ENCODE data around the gene SCAND1.
"Not testable (repeated sequence)": the region's sequence is repeated elsewhere in the genome, so short reads cannot be mapped to it uniquely, and the experiment has no call there.

Gene SCAND1

DNA sequence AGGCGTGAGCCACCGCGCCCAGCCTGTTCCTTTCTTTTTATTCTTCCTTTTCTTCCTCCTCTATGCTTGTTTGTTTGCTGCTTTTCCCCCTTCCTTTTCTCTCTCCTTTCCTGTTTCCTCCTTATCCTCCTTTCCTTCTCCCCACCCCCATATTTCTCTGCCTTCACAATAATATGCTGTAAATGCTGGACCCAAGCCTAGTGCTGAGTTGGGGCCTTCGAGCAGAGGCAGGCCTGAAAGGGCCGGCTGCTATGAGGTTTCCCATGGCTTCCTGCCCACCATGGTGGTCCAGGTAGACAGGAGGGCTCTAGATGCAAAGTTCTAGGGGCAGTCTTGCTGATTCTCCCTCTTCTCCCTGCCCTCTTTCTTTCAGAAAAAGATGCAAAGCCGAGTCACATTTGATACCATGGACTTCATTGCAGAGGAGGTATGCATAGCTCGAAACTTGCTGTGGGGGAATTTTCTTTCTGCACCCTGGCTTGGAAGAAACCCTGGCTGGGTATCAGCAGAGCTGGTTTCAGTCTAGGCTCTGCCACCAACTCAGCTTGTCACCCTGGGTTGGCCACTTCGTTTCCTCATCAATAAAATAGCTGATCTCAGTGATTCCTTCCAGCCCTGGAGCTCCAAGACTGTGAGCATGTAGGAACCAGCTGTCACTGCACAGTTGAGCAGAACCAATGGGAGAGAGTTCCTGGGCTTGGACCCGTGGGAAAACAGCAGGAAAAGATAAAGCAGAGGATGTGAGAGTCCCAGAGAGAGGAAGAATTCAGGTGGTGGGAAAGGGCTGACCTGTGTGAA lies 21.5 kb upstream of the SCAND1 start:
- Histone ChIP-seq H3K27me3 (ENCODE audit: insufficient read depth, insufficient read length) (no peaks in the 10 kb centered on the region), H3K9ac (ENCODE audit: insufficient read length, low read depth) (no peak overlapping the region), H3K4me1 (ENCODE audit: insufficient read depth, insufficient read length) (peaks cover 5% of the 10 kb centered on the region), H3K4me3 (ENCODE audit: insufficient read length, low read depth) (no peak overlapping the region), H3K9me3 (ENCODE audit: insufficient read depth, low read length) (peaks cover 8% of the 10 kb centered on the region), H3K36me3 (ENCODE audit: insufficient read depth, insufficient read length, low read length) (no peaks in the 10 kb centered on the region)
- TF ChIP-seq SUZ12 (IDR thresholded peaks at IDR 0.05; ENCODE audit: extremely low read depth, insufficient read depth, insufficient read length) (no peak), YY1 (IDR thresholded peaks at IDR 0.05; ENCODE audit: insufficient read depth, insufficient read length) (no peak), ZNF274 (IDR thresholded peaks at IDR 0.05; ENCODE audit: low read depth, low read length) (no peak)
- no peak for DNase-seq (ENCODE audit: low read depth, low spot score)

GRCh38 chr20:35974256-35974655 lies 20.0 kb upstream of the SCAND1 start:
- Histone ChIP-seq H3K36me3 (ENCODE audit: insufficient read depth, insufficient read length, low read length) (no peaks in the 10 kb centered on the region), H3K4me3 (ENCODE audit: insufficient read length, low read depth) (no peak overlapping the region), H3K9ac (ENCODE audit: insufficient read length, low read depth) (no peak overlapping the region), H3K4me1 (ENCODE audit: insufficient read depth, insufficient read length) (peaks cover 5% of the 10 kb centered on the region), H3K27me3 (ENCODE audit: insufficient read depth, insufficient read length) (no peaks in the 10 kb centered on the region), H3K9me3 (ENCODE audit: insufficient read depth, low read length) (peaks cover 8% of the 10 kb centered on the region)
- DNase-seq (ENCODE audit: low read depth, low spot score): no peak
- no peak for TF ChIP-seq ZNF274 (IDR thresholded peaks at IDR 0.05; ENCODE audit: low read depth, low read length)
- TF ChIP-seq YY1 (IDR thresholded peaks at IDR 0.05; ENCODE audit: insufficient read depth, insufficient read length): no peak
- no peak for TF ChIP-seq SUZ12 (IDR thresholded peaks at IDR 0.05; ENCODE audit: extremely low read depth, insufficient read depth, insufficient read length)

DNA sequence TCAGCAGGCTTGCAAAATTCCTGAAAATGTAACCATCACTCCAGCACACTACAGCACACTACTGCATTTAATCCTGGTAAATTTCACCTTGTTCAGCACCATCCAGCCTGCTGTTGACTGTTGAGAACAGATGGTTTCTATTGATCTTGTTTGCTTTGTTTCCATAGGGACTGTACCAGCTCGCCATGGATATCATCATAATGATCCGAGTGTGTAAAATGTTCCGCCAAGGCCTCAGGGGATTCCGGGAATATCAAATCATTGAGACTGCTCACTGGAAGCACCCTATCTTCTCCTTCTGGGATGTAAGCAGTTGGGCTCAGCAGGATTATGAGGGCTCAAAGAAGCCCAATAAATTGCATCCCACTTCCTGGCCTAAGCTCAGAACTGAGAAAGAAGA lies 18.2 kb upstream of the SCAND1 start:
- peaks cover 13% of the 10 kb centered on the region for H3K4me1 ChIP-seq (ENCODE audit: insufficient read depth, insufficient read length)
- no peaks in the 10 kb centered on the region for H3K36me3 ChIP-seq (ENCODE audit: insufficient read depth, insufficient read length, low read length)
- DNase-seq (ENCODE audit: low read depth, low spot score): no peak
- H3K9ac ChIP-seq (ENCODE audit: insufficient read length, low read depth): no peak overlapping the region
- TF ChIP-seq SUZ12 (IDR thresholded peaks at IDR 0.05; ENCODE audit: extremely low read depth, insufficient read depth, insufficient read length): no peak
- TF ChIP-seq YY1 (IDR thresholded peaks at IDR 0.05; ENCODE audit: insufficient read depth, insufficient read length): no peak
- TF ChIP-seq ZNF274 (IDR thresholded peaks at IDR 0.05; ENCODE audit: low read depth, low read length): no peak
- H3K9me3 ChIP-seq (ENCODE audit: insufficient read depth, low read length): peaks cover 8% of the 10 kb centered on the region
- no peaks in the 10 kb centered on the region for H3K27me3 ChIP-seq (ENCODE audit: insufficient read depth, insufficient read length)
- no peak overlapping the region for H3K4me3 ChIP-seq (ENCODE audit: insufficient read length, low read depth)

- Histone ChIP-seq H3K27me3 (ENCODE audit: insufficient read depth, insufficient read length) (no peaks in the 10 kb centered on the region), H3K36me3 (ENCODE audit: insufficient read depth, insufficient read length, low read length) (no peaks in the 10 kb centered on the region), H3K4me1 (ENCODE audit: insufficient read depth, insufficient read length) (peaks cover 13% of the 10 kb centered on the region), H3K4me3 (ENCODE audit: insufficient read length, low read depth) (no peak overlapping the region), H3K9ac (ENCODE audit: insufficient read length, low read depth) (no peak overlapping the region), H3K9me3 (ENCODE audit: insufficient read depth, low read length) (peaks cover 8% of the 10 kb centered on the region)
- no peak for DNase-seq (ENCODE audit: low read depth, low spot score)
- no peak for TF ChIP-seq YY1 (IDR thresholded peaks at IDR 0.05; ENCODE audit: insufficient read depth, insufficient read length)
- no peak for TF ChIP-seq SUZ12 (IDR thresholded peaks at IDR 0.05; ENCODE audit: extremely low read depth, insufficient read depth, insufficient read length)
- TF ChIP-seq ZNF274 (IDR thresholded peaks at IDR 0.05; ENCODE audit: low read depth, low read length): no peak
These were observed 17.7 kb upstream of the SCAND1 start for GRCh38 chr20:35971981-35972380.

DNA sequence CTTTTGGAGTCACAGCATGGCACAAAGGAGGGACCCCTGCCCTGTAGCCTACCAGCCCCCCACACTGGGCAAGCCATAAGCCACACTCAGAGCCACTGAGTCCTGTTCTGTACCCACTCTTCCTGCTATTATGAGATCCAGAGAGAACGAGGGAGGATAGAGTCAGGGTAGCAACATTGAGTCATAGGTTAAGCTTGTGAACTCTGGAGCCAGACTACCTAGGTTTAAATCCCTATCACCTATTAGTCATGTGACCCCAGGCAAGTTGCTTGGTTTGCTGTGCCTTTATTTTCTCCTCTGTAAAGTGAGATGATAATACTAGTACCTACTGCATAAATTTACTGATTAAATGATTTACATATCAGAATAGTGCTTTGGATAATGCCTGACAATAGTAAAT lies 14.6 kb upstream of the SCAND1 start:
- Histone ChIP-seq H3K9ac (ENCODE audit: insufficient read length, low read depth) (no peak overlapping the region), H3K27me3 (ENCODE audit: insufficient read depth, insufficient read length) (no peaks in the 10 kb centered on the region), H3K4me3 (ENCODE audit: insufficient read length, low read depth) (no peak overlapping the region), H3K36me3 (ENCODE audit: insufficient read depth, insufficient read length, low read length) (no peaks in the 10 kb centered on the region), H3K4me1 (ENCODE audit: insufficient read depth, insufficient read length) (peaks cover 8% of the 10 kb centered on the region), H3K9me3 (ENCODE audit: insufficient read depth, low read length) (peaks cover 8% of the 10 kb centered on the region)
- no peak for DNase-seq (ENCODE audit: low read depth, low spot score)
- TF ChIP-seq ZNF274 (IDR thresholded peaks at IDR 0.05; ENCODE audit: low read depth, low read length) (no peak), SUZ12 (IDR thresholded peaks at IDR 0.05; ENCODE audit: extremely low read depth, insufficient read depth, insufficient read length) (no peak)

GRCh38 chr20:35967979-35968640 lies 13.8 kb upstream of the SCAND1 start, which contains the start of gene CNBD2:
TSS of gene CNBD2 (plus strand) at chr20:35968590. CDS start at chr20:35968763, 173 bp downstream.
- Histone ChIP-seq H3K9ac (ENCODE audit: insufficient read length, low read depth) (no peak within 1 kb of the TSS), H3K36me3 (ENCODE audit: insufficient read depth, insufficient read length, low read length) (no peaks in the 10 kb centered on the region), H3K27me3 (ENCODE audit: insufficient read depth, insufficient read length) (no peaks in the 10 kb centered on the region), H3K4me3 (ENCODE audit: insufficient read length, low read depth) (no peak within 1 kb of the TSS), H3K4me1 (ENCODE audit: insufficient read depth, insufficient read length) (peaks cover 8% of the 10 kb centered on the region), H3K9me3 (ENCODE audit: insufficient read depth, low read length) (peaks cover 8% of the 10 kb centered on the region)
- no peak for DNase-seq (ENCODE audit: low read depth, low spot score)
- no peak for TF ChIP-seq ZNF274 (IDR thresholded peaks at IDR 0.05; ENCODE audit: low read depth, low read length)
- TF ChIP-seq YY1 (IDR thresholded peaks at IDR 0.05; ENCODE audit: insufficient read depth, insufficient read length): no peak
- no peak for TF ChIP-seq SUZ12 (IDR thresholded peaks at IDR 0.05; ENCODE audit: extremely low read depth, insufficient read depth, insufficient read length)

DNA sequence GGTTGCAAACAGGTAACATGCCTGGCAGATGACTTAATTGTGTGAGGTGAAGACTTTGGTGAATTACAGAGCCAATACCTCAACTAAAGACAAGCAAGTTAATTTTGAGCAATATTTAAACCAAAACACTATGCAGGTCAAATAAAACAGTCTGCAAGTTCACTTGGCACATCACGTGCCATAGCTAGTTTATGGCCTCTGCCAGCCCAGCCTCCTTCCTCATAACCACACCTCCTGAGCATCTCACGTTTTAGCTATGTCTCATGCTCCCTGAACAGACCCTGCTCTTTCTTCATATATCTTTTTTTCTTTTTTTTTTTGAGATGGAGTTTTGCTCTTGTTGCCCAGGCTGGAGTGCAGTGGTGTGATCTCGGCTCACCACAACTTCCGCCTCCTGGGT lies 9.6 kb upstream of the SCAND1 start:
- DNase-seq (ENCODE audit: low read depth, low spot score): no peak
- H3K27me3 ChIP-seq (ENCODE audit: insufficient read depth, insufficient read length): no peaks in the 10 kb centered on the region
- H3K9ac ChIP-seq (ENCODE audit: insufficient read length, low read depth): no peak overlapping the region
- no peaks in the 10 kb centered on the region for H3K9me3 ChIP-seq (ENCODE audit: insufficient read depth, low read length)
- H3K4me1 ChIP-seq (ENCODE audit: insufficient read depth, insufficient read length): peaks cover 7% of the 10 kb centered on the region
- H3K4me3 ChIP-seq (ENCODE audit: insufficient read length, low read depth): no peak overlapping the region
- no peaks in the 10 kb centered on the region for H3K36me3 ChIP-seq (ENCODE audit: insufficient read depth, insufficient read length, low read length)
- TF ChIP-seq YY1 (IDR thresholded peaks at IDR 0.05; ENCODE audit: insufficient read depth, insufficient read length) (no peak), SUZ12 (IDR thresholded peaks at IDR 0.05; ENCODE audit: extremely low read depth, insufficient read depth, insufficient read length) (no peak), ZNF274 (IDR thresholded peaks at IDR 0.05; ENCODE audit: low read depth, low read length) (no peak)

DNA sequence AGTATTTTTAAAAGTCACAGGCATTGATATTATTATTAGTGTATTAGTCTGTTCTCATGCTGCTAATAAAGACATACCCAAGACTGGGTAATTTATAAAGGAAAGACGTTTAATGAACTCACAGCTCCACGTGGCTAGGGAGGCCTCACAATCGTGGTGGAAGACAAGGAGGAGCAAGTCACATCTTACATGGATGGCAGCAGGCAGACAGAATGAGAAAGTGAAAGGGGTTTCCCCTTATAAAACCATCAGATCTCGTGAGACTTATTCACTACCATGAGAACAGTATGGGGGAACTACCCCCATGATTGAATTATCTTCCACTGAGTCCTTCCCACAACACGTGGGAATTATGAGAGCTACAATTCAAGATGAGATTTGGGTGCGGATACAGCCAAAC lies 5.0 kb upstream of the SCAND1 start:
- not testable (repeated sequence) for H3K9me3 ChIP-seq (ENCODE audit: insufficient read depth, low read length); H3K9ac ChIP-seq (ENCODE audit: insufficient read length, low read depth); H3K27me3 ChIP-seq (ENCODE audit: insufficient read depth, insufficient read length); DNase-seq (ENCODE audit: low read depth, low spot score); H3K4me3 ChIP-seq (ENCODE audit: insufficient read length, low read depth); H3K4me1 ChIP-seq (ENCODE audit: insufficient read depth, insufficient read length); H3K36me3 ChIP-seq (ENCODE audit: insufficient read depth, insufficient read length, low read length)
